Pancreas (tissue), 10 donors: Measurements from ENCODE around the gene CBX4. TPM values are rescaled to one million over a fixed set of nuclear protein-coding genes. Genes with fewer than 3 reads are reported as not detected.

Experiments used
- ATAC-seq, 4 donors: fragments of 200-7000 bp; cut with Tn5 transposase; one replicate each; pipeline versions ENCODE4 v1.8.0 to v1.9.1; 2020; ENCODE audit warnings: mild to moderate bottlenecking in 4 of 4, moderate library complexity in 4 of 4
- DNase-seq, 6 donors: peaks; one replicate each; pipeline ENCODE4 v3.0.0-alpha.2; 2020
- FAIRE-seq: peaks from 2 replicates; lab custom pipeline; 2012; peaks lifted over from hg19 to GRCh38; lab: Jason Lieb, UNC
- H3K27ac ChIP-seq, 4 donors: fragments of 200-600 bp; sonication (generic); 1 replicate in 3 of 4; 2 replicates in 1 of 4; pipeline versions ENCODE4 v1.5.0 to v1.8.0; 2020
- H3K27me3 ChIP-seq, 4 donors: fragments of 200-600 bp; one replicate each; pipeline ENCODE4 v1.8.0; 2021
- H3K36me3 ChIP-seq, 3 donors: fragments of 200-600 bp; sonication (generic) in 1 of 3; one replicate each; pipeline versions ENCODE4 v1.5.0 to v1.8.0; 2020 to 2021
- H3K4me1 ChIP-seq, 3 donors: fragments of 200-600 bp; one replicate each; pipeline ENCODE4 v1.8.0; 2021
- H3K4me3 ChIP-seq, 4 donors: fragments of 200-600 bp; sonication (generic) in 2 of 4; one replicate each; pipeline versions ENCODE4 v1.5.0 to v1.8.0; 2020 to 2021
- H3K9me3 ChIP-seq, 4 donors: fragments of 200-600 bp; one replicate each; pipeline ENCODE4 v1.8.0; 2021
- CTCF ChIP-seq, 4 donors: fragments of 200-600 bp; sonication (generic) in 3 of 4; IDR thresholded peaks; one replicate each; pipeline versions ENCODE4 v1.5.0 to v1.8.0; 2021; ENCODE audit warnings: antibody characterized with exemption in 4 of 4
- WGBS, 2 donors: extraction: QIAGEN DNeasy Blood & Tissue Kit; methylation state at CpG; one replicate each; pipeline ENCODE4 v1.1.7; 2013; 5-methylcytosine and 5-hydroxymethylcytosine counted together
- intact Hi-C, 3 donors: fragments of 100-400 bp; cut with DNase I; formaldehyde crosslinking; loops; one replicate each; pipeline versions ENCODE4 v1.11.1 to v1.14.2; 2022
- polyA plus RNA-seq, 2 donors: library from polyadenylated mRNA; stranded (reverse); fragments of 200-250 nt; gene quantifications; one replicate each; pipeline ENCODE4 v1.2.3, GENCODE V29; 2013
- total RNA-seq, 6 donors: library from RNA; stranded (reverse); fragmentation: NEBNext Ultra II Directional in 4 of 6; extraction: Animal tissue kit (Norgen Biotek cat#: 25700) in 4 of 6; gene quantifications; one replicate each; pipeline versions ENCODE4 v1.2.1 to v1.2.4, GENCODE V29; 2021 to 2023
- donor health status: healthy with polysubstance abuse.
- donor health status: DM: no; HTN: no; CAD: no; lungs with moderate emphysema.
- donor health status: DM: no; HTN: no; CAD: no.
- donor health status: control.
- donor health status: control.
- donor health status: Bipolar disorder and iron deficiency.
- donor health status: DM: yes; HTN: yes; CAD: no.
- donor health status: DM: no; HTN: no; CAD: no.
- donor health status: DM: no; HTN: no; CAD: no.
- donor health status: DM: yes; HTN: yes; CAD: no.

CBX4 gene
- total RNA-seq (10 to 100 TPM; 11.1 to 42.4 (median 18.0) TPM), polyA plus RNA-seq (10 to 100 TPM; 15.0 to 18.5 TPM)

GRCh38 chr17:79839356-79840268 is at the start of gene CBX4:
CBX4 (minus strand) TSS chr17:79839440; CDS start chr17:79839251, 189 bp downstream.
- 2% methylated on average over 86 to 102 of the region's 103 CpGs for WGBS, 2 donors
- Histone ChIP-seq H3K9me3 (no peaks in the 10 kb centered on the region), H3K4me1 (peaks cover 19 to 46% (median 23%) of the 10 kb centered on the region in 3 donors), H3K27me3 (peaks cover 0 to 24% (median 1%) of the 10 kb centered on the region in 4 donors), H3K36me3 (peaks cover 0 to 3% (median 0%) of the 10 kb centered on the region in 3 donors), H3K4me3 (peak within 1 kb of the TSS; percentile 63 to 75 (median 69)), H3K27ac (peak within 1 kb of the TSS; percentile 92 to 96 (median 94))
- intact Hi-C loops: no loop called here
- peak; percentile 65 to 72 (median 66) for TF ChIP-seq CTCF (IDR thresholded peaks at IDR 0.05)
- FAIRE-seq: no peak
- peak; percentile 64 to 77 (median 72) for ATAC-seq
- DNase-seq: peak; percentile 96 to 98 (median 98)

GRCh38 chr17:79888009-79888540 is 48.8 kb upstream of the CBX4 start:
- DNase-seq (peak in 1 of 6 donors; percentile 15), ATAC-seq (no peak), FAIRE-seq (no peak)
- H3K36me3 ChIP-seq: no peaks in the 10 kb centered on the region
- no peak overlapping the region for H3K4me3 ChIP-seq
- H3K27me3 ChIP-seq: no peaks in the 10 kb centered on the region
- H3K27ac ChIP-seq: no peak overlapping the region
- intact Hi-C loops: no loop called here
- H3K9me3 ChIP-seq: no peaks in the 10 kb centered on the region
- no peak for TF ChIP-seq CTCF (IDR thresholded peaks at IDR 0.05)
- no peaks in the 10 kb centered on the region for H3K4me1 ChIP-seq
- WGBS, 2 donors: 78 to 93% methylated on average over 17 of the region's 17 CpGs

GRCh38 chr17:79887451-79887991 is 48.3 kb upstream of the CBX4 start:
- intact Hi-C loops: no loop called here
- H3K36me3 ChIP-seq: no peaks in the 10 kb centered on the region
- no peak overlapping the region for H3K4me3 ChIP-seq
- no peak for TF ChIP-seq CTCF (IDR thresholded peaks at IDR 0.05)
- no peaks in the 10 kb centered on the region for H3K4me1 ChIP-seq
- ATAC-seq (no peak), DNase-seq (no peak), FAIRE-seq (no peak)
- H3K27ac ChIP-seq: no peak overlapping the region
- no peaks in the 10 kb centered on the region for H3K27me3 ChIP-seq
- H3K9me3 ChIP-seq: no peaks in the 10 kb centered on the region
- 84 to 88% methylated on average over 14 of the region's 14 CpGs for WGBS, 2 donors

GRCh38 chr17:79883202-79883601 is 44.0 kb upstream of the CBX4 start:
- intact Hi-C loops: no loop called here
- ATAC-seq (no peak), DNase-seq (peak in 1 of 6 donors; percentile 16), FAIRE-seq (no peak)
- H3K27ac ChIP-seq: no peak overlapping the region
- TF ChIP-seq CTCF (IDR thresholded peaks at IDR 0.05): no peak
- no peak overlapping the region for H3K4me3 ChIP-seq
- no peaks in the 10 kb centered on the region for H3K9me3 ChIP-seq
- H3K4me1 ChIP-seq: no peaks in the 10 kb centered on the region
- WGBS, 2 donors: 75 to 78% methylated on average over 7 of the region's 7 CpGs
- no peaks in the 10 kb centered on the region for H3K27me3 ChIP-seq
- no peaks in the 10 kb centered on the region for H3K36me3 ChIP-seq
